GM23248 (cell line): ENCODE measurements around the gene CHST3. TPM values are rescaled to one million over a fixed set of nuclear protein-coding genes. Genes with fewer than 3 reads are reported as not detected.

Source experiments
- DNase-seq: peaks from one replicate; pipeline ENCODE4 v3.0.0-alpha.2; 2015
- H2AFZ ChIP-seq: fragments of 200-600 bp; sonication (generic); 2 replicates; pipeline ENCODE4 v1.6.1; 2016; ENCODE audit warnings: antibody characterized with exemption
- H3F3A ChIP-seq: fragments of 200-600 bp; sonication (generic); 2 replicates; pipeline ENCODE4 v1.6.1; 2016; ENCODE audit warnings: mild to moderate bottlenecking, antibody characterized with exemption, mixed run types; ENCODE audit not compliant: insufficient read depth
- H3K27ac ChIP-seq: fragments of 200-600 bp; sonication (generic); 2 replicates; pipeline ENCODE4 v1.5.1; 2016; ENCODE audit warnings: mild to moderate bottlenecking
- H3K27me3 ChIP-seq: fragments of 200-600 bp; sonication (generic); replicated peaks from 2 replicates; pipeline ENCODE4 v1.6.1; 2016; ENCODE audit warnings: mild to moderate bottlenecking; ENCODE audit not compliant: insufficient read depth
- H3K36me3 ChIP-seq: fragments of 200-600 bp; sonication (generic); 2 replicates; pipeline ENCODE4 v1.6.1; 2016; ENCODE audit warnings: low read depth, mild to moderate bottlenecking
- H3K4me1 ChIP-seq: fragments of 200-600 bp; sonication (generic); 2 replicates; pipeline ENCODE4 v1.6.1; 2016; ENCODE audit warnings: mild to moderate bottlenecking; ENCODE audit not compliant: insufficient read depth
- H3K4me2 ChIP-seq: fragments of 200-600 bp; sonication (generic); one replicate; pipeline ENCODE4 v1.6.1; 2016; ENCODE audit warnings: mild to moderate bottlenecking; ENCODE audit not compliant: unreplicated experiment
- H3K4me3 ChIP-seq: fragments of 200-600 bp; sonication (generic); 2 replicates; pipeline ENCODE4 v1.5.1; 2016; ENCODE audit warnings: mild to moderate bottlenecking
- H3K79me2 ChIP-seq: fragments of 200-600 bp; sonication (generic); 2 replicates; pipeline ENCODE4 v1.6.1; 2016; ENCODE audit warnings: mild to moderate bottlenecking; ENCODE audit not compliant: insufficient read depth
- H3K9ac ChIP-seq: fragments of 200-600 bp; sonication (generic); 2 replicates; pipeline ENCODE4 v1.6.1; 2016; ENCODE audit warnings: mild to moderate bottlenecking
- H3K9me2 ChIP-seq: fragments of 200-600 bp; sonication (generic); 2 replicates; pipeline ENCODE4 v1.6.1; 2016; ENCODE audit warnings: mixed run types, mild to moderate bottlenecking, moderate library complexity; ENCODE audit not compliant: insufficient read depth
- H3K9me3 ChIP-seq: fragments of 200-600 bp; sonication (generic); one replicate; pipeline ENCODE4 v1.6.1; 2017; ENCODE audit warnings: low read depth
- H4K20me1 ChIP-seq: fragments of 200-600 bp; sonication (generic); 2 replicates; pipeline ENCODE4 v1.6.0; 2016; ENCODE audit not compliant: insufficient read depth
- EZH2 ChIP-seq: fragments of 200-600 bp; sonication (generic); IDR thresholded peaks from 2 replicates; pipeline ENCODE4 v1.6.1; 2018; ENCODE audit warnings: antibody characterized with exemption, mild to moderate bottlenecking; ENCODE audit not compliant: insufficient read depth, poor library complexity, severe bottlenecking
- EZH2phosphoT487 ChIP-seq: fragments of 200-600 bp; sonication (generic); IDR thresholded peaks from 2 replicates; pipeline ENCODE4 v1.6.1; 2018; ENCODE audit warnings: antibody characterized with exemption, moderate library complexity, mild to moderate bottlenecking, low read depth; ENCODE audit not compliant: insufficient read depth
- WGBS, 2 experiments: methylation state at CpG; one replicate each; pipeline ENCODE4 v1.1.6; 2015 to 2017; ENCODE audit warnings: low lambda C conversion rate in 2 of 2, low coverage in 1 of 2; ENCODE audit errors: missing lambda C conversion rate in 2 of 2; 5-methylcytosine and 5-hydroxymethylcytosine counted together
- in situ Hi-C: fragments of 300-500 bp; cut with MboI; formaldehyde crosslinking; loops from 2 replicates; pipeline ENCODE4 v1.15.0; 2020
- polyA plus RNA-seq: library from polyadenylated mRNA; unstranded; fragments of >200 nt; fragmentation: Nextera tagmentation; extraction: Ambion mirVana; gene quantifications from 2 replicates; pipeline ENCODE4 v1.2.1, GENCODE V29; 2016
- total RNA-seq: library from RNA; depleted of rRNA; stranded (reverse); fragments of >200 nt; shearing (Covaris generic); gene quantifications from 2 replicates; pipeline ENCODE4 v1.2.3, GENCODE V29; 2014; rRNA removed

Gene CHST3
- total and polyA plus RNA-seq, 2 experiments from 2014 or later: 10.7 to 42.2 TPM

DNA sequence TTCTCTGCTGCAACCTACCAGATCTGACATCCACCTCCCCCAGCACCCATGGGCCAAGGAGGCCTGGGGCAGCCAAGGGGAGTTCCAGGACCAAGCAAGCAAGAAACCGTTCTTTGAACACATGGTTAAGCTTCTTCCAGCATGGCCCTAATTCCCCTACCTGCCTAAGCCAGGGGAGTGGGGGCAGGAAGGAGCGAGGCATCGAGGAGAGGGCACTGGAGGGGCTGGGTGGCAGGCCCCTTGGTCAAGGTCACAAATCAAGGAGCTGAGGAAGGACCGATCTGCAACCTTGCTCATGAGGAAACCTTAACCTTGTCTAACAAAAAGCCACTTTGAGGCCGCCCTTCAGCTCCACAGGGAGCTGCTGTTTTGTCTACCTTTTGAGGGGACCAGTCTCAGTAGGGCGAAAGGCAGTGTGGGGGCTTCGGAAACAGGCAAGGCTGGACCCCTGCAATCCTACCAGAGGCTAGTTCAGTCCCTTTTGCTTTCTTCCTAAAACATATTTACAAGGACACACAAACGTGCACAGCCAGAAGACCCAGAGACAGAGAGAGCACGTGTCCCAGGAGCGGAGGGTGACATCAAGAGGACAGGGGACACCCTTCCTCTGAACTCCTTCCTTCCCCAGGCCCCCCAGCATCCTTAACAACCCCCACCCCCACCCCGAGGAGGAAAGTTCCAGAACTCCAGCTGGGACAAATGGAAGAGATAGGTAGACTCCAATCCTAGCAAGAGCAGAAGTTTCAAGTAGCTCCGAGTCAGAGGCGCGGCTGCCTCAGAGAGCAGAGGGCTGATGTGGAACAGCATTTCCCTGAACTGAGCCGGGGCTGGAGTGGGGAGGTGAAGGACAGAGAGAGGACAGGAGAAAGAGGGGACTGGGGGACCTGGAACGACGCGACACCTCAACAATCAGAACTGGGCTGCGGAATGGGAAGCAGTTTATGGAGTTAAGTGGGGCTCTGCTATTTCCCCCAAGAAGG lies 95.9 kb downstream of the CHST3 start:
- WGBS, 2 experiments: 65 to 71% methylated on average over 19 of the region's 19 CpGs

DNA sequence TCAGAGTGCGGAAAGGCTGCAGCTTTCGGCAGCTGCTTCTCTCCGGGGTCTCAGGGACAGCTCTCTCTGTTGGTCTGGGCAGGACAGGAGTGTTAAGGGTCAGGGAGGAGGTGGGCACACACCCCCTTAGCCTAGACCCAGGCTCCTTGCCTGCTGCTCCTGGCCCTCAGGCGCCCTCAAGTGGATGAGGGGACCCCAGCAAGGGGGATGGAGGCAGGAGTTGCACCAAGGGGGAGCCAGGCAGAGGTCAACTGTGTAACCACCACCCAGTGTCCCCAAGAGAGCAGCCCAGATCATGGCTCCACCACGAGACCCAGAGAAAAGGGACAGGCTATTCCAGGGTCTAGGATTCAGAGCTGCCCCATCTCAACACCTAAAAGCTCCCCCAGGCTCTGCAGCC lies 97.3 kb downstream of the CHST3 start:
- Histone ChIP-seq H3K4me1 (no peaks in the 10 kb centered on the region), H3K9me2 (no peaks in the 10 kb centered on the region), H4K20me1 (no peaks in the 10 kb centered on the region), H3K9ac (no peak overlapping the region), H3K79me2 (no peaks in the 10 kb centered on the region), H3K27me3 (peaks cover 16% of the 10 kb centered on the region; the same call in 1 of the 2 replicates), H2AFZ (no peak overlapping the region), H3K27ac (no peak overlapping the region), H3K9me3 (no peaks in the 10 kb centered on the region), H3K4me2 (no peak overlapping the region), H3F3A (no peaks in the 10 kb centered on the region), H3K36me3 (no peaks in the 10 kb centered on the region), H3K4me3 (no peak overlapping the region)
- WGBS, 2 experiments: 81 to 93% methylated on average over 4 to 5 of the region's 5 CpGs
- DNase-seq: no peak
- TF ChIP-seq EZH2: no peak
- TF ChIP-seq EZH2phosphoT487: no peak
- in situ Hi-C loops: no loop called here

More for the DNA sequence above, 95.9 kb downstream of the CHST3 start:
- Histone ChIP-seq H2AFZ (no peak overlapping the region), H4K20me1 (no peaks in the 10 kb centered on the region), H3K9me2 (no peaks in the 10 kb centered on the region), H3K79me2 (no peaks in the 10 kb centered on the region), H3K4me1 (no peaks in the 10 kb centered on the region), H3K9ac (no peak overlapping the region), H3K27ac (no peak overlapping the region), H3K9me3 (no peaks in the 10 kb centered on the region), H3K4me2 (no peak overlapping the region), H3K27me3 (peaks cover 20% of the 10 kb centered on the region), H3K36me3 (no peaks in the 10 kb centered on the region), H3F3A (no peaks in the 10 kb centered on the region), H3K4me3 (no peak overlapping the region)
- in situ Hi-C loops: no loop called here
- TF ChIP-seq EZH2 (no peak), EZH2phosphoT487 (no peak)
- DNase-seq: no peak

- H3F3A ChIP-seq: no peaks in the 10 kb centered on the region
- no peak overlapping the region for H3K4me2 ChIP-seq
- TF ChIP-seq EZH2phosphoT487 (no peak), EZH2 (no peak)
- no peak overlapping the region for H3K27ac ChIP-seq
- peaks cover 16% of the 10 kb centered on the region; the same call in 1 of the 2 replicates for H3K27me3 ChIP-seq
- no peaks in the 10 kb centered on the region for H4K20me1 ChIP-seq
- WGBS, 2 experiments: 78 to 79% methylated on average over 8 to 9 of the region's 9 CpGs
- DNase-seq: no peak
- no peaks in the 10 kb centered on the region for H3K9me3 ChIP-seq
- H3K9ac ChIP-seq: no peak overlapping the region
- no peaks in the 10 kb centered on the region for H3K79me2 ChIP-seq
- no peaks in the 10 kb centered on the region for H3K36me3 ChIP-seq
- no peaks in the 10 kb centered on the region for H3K4me1 ChIP-seq
- no peak overlapping the region for H3K4me3 ChIP-seq
- no peak overlapping the region for H2AFZ ChIP-seq
- H3K9me2 ChIP-seq: no peaks in the 10 kb centered on the region
- in situ Hi-C loops: no loop called here
Observed at GRCh38 chr10:72061930-72062329, 97.7 kb downstream of the CHST3 start.

GRCh38 chr10:72062382-72062781 lies 98.2 kb downstream of the CHST3 start:
- in situ Hi-C loops: no loop called here

More at GRCh38 chr10:72062382-72062781, 98.2 kb downstream of the CHST3 start:
- no peaks in the 10 kb centered on the region for H3K9me2 ChIP-seq
- no peak for DNase-seq
- peaks cover 16% of the 10 kb centered on the region; the same call in 1 of the 2 replicates for H3K27me3 ChIP-seq
- no peaks in the 10 kb centered on the region for H4K20me1 ChIP-seq
- H3K4me1 ChIP-seq: no peaks in the 10 kb centered on the region
- no peak overlapping the region for H3K9ac ChIP-seq
- H3K27ac ChIP-seq: no peak overlapping the region
- no peak overlapping the region for H2AFZ ChIP-seq
- H3K9me3 ChIP-seq: no peaks in the 10 kb centered on the region
- H3K4me3 ChIP-seq: no peak overlapping the region
- H3K79me2 ChIP-seq: no peaks in the 10 kb centered on the region
- no peaks in the 10 kb centered on the region for H3K36me3 ChIP-seq
- no peak overlapping the region for H3K4me2 ChIP-seq
- WGBS, 2 experiments: 77 to 85% methylated on average over 8 to 10 of the region's 10 CpGs
- no peaks in the 10 kb centered on the region for H3F3A ChIP-seq
- TF ChIP-seq EZH2phosphoT487 (no peak), EZH2 (no peak)

Other genes starting within 250 kb of the CHST3 start
- not detected in 2 replicates for gene C10orf105, start 244.6 kb upstream of the CHST3 start, total RNA-seq
- 0.06 TPM in 1 of 2 replicates, not detected in the other for gene C10orf105, start 244.6 kb upstream of the CHST3 start, polyA plus RNA-seq
- gene VSIR, start 190.9 kb upstream of the CHST3 start, total RNA-seq: 60.8 and 81.6 TPM in 2 replicates
- gene VSIR, start 190.9 kb upstream of the CHST3 start, polyA plus RNA-seq: 152 and 153 TPM in 2 replicates
- 665 and 715 TPM in 2 replicates for gene PSAP, start 113.1 kb upstream of the CHST3 start, total RNA-seq
- gene PSAP, start 113.1 kb upstream of the CHST3 start, polyA plus RNA-seq: 1,142 and 1,168 TPM in 2 replicates
- gene SPOCK2, start 124.2 kb downstream of the CHST3 start, total RNA-seq: not detected in 2 replicates
- gene SPOCK2, start 124.2 kb downstream of the CHST3 start, polyA plus RNA-seq: 0.04 TPM in 1 of 2 replicates, not detected in the other